Ishikawa (cell line): ENCODE measurements around the gene LRRC59.

Experiments
- CEBPB ChIP-seq: IDR thresholded peaks from 2 replicates; pipeline ENCODE4 v1.6.1; 2012
- CREB1 ChIP-seq: IDR thresholded peaks from 2 replicates; pipeline ENCODE4 v1.6.1; 2012; ENCODE audit warnings: low read depth
- EGR1 ChIP-seq: IDR thresholded peaks from 2 replicates; pipeline ENCODE4 v1.6.1; 2012
- EP300 ChIP-seq: IDR thresholded peaks from 2 replicates; pipeline ENCODE4 v1.6.1; 2012; ENCODE audit warnings: borderline replicate concordance
- FOXM1 ChIP-seq: IDR thresholded peaks from 2 replicates; pipeline ENCODE4 v1.6.1; 2012; ENCODE audit warnings: low read depth, borderline replicate concordance
- MAX ChIP-seq: IDR thresholded peaks from 2 replicates; pipeline ENCODE4 v1.6.1; 2012
- NFIC ChIP-seq: IDR thresholded peaks from 2 replicates; pipeline ENCODE4 v1.6.1; 2012
- RAD21 ChIP-seq: IDR thresholded peaks from 2 replicates; pipeline ENCODE4 v1.6.1; 2012; ENCODE audit warnings: low read depth
- REST ChIP-seq: IDR thresholded peaks from 2 replicates; pipeline ENCODE4 v1.6.1; 2012; ENCODE audit warnings: low read depth, mild to moderate bottlenecking
- TAF1 ChIP-seq: IDR thresholded peaks from 2 replicates; pipeline ENCODE4 v1.6.1; 2012; ENCODE audit warnings: low read depth, mild to moderate bottlenecking
- TCF12 ChIP-seq: IDR thresholded peaks from 2 replicates; pipeline ENCODE4 v1.6.1; 2012; ENCODE audit warnings: low read depth
- TEAD4 ChIP-seq: IDR thresholded peaks from 2 replicates; pipeline ENCODE4 v1.6.1; 2012
- USF1 ChIP-seq: IDR thresholded peaks from 2 replicates; pipeline ENCODE4 v1.6.1; 2012
- YY1 ChIP-seq: IDR thresholded peaks from 2 replicates; pipeline ENCODE4 v1.6.1; 2012; ENCODE audit warnings: low read depth
- ZBTB7A ChIP-seq: IDR thresholded peaks from 2 replicates; pipeline ENCODE4 v1.6.1; 2012; ENCODE audit warnings: low read depth

Gene LRRC59

GRCh38 chr17:50397919-50398285 is 579 bp upstream of the LRRC59 start:
- TF ChIP-seq REST = no peak
- TF ChIP-seq CEBPB = no peak
- TF ChIP-seq CREB1 = no peak
- TF ChIP-seq FOXM1 = no peak
- TF ChIP-seq TEAD4 = no peak
- TF ChIP-seq ZBTB7A = no peak
- TF ChIP-seq TCF12 = no peak
- TF ChIP-seq USF1 = no peak
- no peak for TF ChIP-seq EP300
- no peak for TF ChIP-seq TAF1
- no peak for TF ChIP-seq EGR1
- TF ChIP-seq RAD21 = no peak

- TF ChIP-seq EP300 (no peak), ZBTB7A (no peak), CEBPB (peak; percentile 56), NFIC (peak; percentile 69), RAD21 (no peak)
Observed at GRCh38 chr17:50396261-50397110, 837 bp downstream of the LRRC59 start.

- no peak for TF ChIP-seq EGR1
- TF ChIP-seq TCF12 = no peak
- no peak for TF ChIP-seq TAF1
- TF ChIP-seq RAD21 = no peak
- TF ChIP-seq REST = no peak
- no peak for TF ChIP-seq USF1
- no peak for TF ChIP-seq YY1
- TF ChIP-seq CEBPB = no peak
- TF ChIP-seq TEAD4 = no peak
- no peak for TF ChIP-seq EP300
Observed at GRCh38 chr17:50394711-50395110, 2.6 kb downstream of the LRRC59 start.

GRCh38 chr17:50393700-50394099 is 3.6 kb downstream of the LRRC59 start:
- TF ChIP-seq TEAD4 (no peak), USF1 (no peak), EGR1 (no peak), MAX (no peak), REST (no peak), RAD21 (no peak), TCF12 (no peak), ZBTB7A (no peak), CREB1 (no peak), CEBPB (no peak), EP300 (no peak), TAF1 (no peak), FOXM1 (no peak), YY1 (no peak)

GRCh38 chr17:50392621-50393020 is 4.7 kb downstream of the LRRC59 start:
- no peak for TF ChIP-seq TCF12
- no peak for TF ChIP-seq RAD21
- no peak for TF ChIP-seq FOXM1
- no peak for TF ChIP-seq CREB1
- no peak for TF ChIP-seq TEAD4
